IPS DF 4.7 (cell line): ENCODE data around the gene GPR137.
"Not testable (repeated sequence)": the region's sequence is repeated elsewhere in the genome, so short reads cannot be mapped to it uniquely, and the experiment has no call there.

ENCODE experiments used
- DNase-seq: peaks from one replicate; pipeline ENCODE4 v3.0.0-alpha.2; 2013; ENCODE audit warnings: low spot score; ENCODE audit errors: extremely low read depth

Gene GPR137, protein sequence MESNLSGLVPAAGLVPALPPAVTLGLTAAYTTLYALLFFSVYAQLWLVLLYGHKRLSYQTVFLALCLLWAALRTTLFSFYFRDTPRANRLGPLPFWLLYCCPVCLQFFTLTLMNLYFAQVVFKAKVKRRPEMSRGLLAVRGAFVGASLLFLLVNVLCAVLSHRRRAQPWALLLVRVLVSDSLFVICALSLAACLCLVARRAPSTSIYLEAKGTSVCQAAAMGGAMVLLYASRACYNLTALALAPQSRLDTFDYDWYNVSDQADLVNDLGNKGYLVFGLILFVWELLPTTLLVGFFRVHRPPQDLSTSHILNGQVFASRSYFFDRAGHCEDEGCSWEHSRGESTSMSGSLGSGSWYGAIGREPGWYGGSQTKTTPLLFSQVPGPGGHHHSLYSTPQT

DNA sequence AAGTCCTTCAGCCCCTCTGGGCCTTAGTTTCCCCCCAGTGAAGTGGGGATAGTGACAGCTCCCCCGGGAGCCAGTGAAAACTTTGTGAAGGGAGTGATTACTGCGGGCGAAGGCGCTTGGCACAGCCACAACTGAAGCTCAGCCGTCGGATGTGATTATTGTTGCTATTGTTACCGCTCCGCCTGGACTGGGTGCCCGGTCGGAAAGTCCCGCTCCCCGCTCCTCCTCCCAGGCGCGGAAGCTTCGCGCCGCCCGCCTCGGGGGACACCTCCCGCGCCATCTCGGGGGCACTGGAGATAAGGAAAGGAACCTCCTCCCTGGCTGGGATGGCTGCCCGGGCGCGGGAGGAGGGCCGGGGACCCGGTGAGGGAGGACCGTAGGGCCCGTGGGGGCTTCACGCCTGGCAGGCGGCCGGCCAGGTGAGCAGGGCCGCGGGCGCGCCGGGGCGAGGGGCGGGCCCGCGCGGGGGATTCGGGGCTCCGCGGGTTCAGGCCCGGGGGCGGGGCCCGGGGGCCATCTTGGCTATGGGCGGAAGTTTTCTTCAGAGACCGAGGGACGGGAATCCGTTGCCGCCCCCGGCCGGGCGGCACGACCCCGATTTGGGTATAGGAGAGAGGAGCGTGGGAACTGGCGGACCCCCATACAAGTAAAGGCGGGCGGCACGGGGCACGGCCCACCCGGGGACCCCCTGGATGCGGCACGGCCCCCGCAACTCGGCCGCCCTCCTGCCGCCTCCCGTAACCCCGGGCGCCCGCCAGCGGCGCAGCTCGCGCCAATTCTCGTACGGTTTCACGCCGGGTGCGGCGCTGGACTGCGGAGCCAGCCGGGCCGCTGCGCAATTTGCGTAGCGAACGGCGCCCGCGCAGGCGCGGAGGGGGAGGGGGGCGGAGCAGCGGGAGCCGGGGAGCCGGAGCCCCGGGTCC, at the start of gene GPR137:
GPR137 (plus strand) TSS at position 887 of the 923 bp plus-strand sequence. CDS start 677 bp downstream, outside the sequence.
- no peak for DNase-seq

DNA sequence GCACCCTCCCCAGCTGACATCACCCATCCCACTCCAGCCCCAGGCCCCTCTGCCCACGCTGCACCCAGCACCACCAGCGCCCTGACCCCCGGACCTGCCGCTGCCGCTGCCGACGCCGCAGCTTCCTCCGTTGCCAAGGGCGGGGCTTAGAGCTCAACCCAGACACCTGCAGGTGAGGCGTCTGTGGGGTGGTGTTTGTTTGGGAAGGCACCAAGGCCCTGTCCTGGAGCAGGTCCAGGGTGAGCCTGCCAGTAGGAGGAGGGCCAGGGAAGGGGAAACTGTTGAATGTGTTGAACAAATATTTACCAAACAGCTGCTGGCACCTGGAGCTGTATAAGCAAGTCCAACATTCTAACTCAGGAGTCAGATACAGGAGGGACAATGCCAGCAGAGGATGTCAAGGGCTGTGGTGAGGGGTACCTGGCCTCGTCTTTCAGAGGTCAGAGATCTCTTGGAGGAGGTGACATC, 48.1 kb upstream of the GPR137 start:
- DNase-seq, result no peak

DNA sequence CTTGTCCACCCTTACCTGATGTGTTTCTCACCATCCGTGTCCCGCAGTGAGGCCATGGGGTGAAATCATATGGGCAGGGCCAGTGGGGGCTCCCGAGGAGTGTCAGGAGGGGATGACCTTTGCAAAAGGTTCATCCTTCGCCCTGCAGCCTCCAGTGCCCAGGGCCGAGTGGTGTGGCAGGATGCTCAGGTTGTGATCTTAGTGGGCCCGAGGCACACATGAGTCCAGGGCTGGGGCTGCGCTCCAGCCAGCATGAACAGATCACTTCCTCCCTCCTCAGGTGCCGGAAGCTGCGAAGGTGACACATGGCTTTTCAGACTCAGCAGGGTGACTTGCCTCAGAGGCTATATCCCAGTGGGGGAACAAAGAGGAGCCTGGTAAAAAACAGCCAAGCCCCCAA, 47.6 kb upstream of the GPR137 start:
- DNase-seq, result no peak

DNA sequence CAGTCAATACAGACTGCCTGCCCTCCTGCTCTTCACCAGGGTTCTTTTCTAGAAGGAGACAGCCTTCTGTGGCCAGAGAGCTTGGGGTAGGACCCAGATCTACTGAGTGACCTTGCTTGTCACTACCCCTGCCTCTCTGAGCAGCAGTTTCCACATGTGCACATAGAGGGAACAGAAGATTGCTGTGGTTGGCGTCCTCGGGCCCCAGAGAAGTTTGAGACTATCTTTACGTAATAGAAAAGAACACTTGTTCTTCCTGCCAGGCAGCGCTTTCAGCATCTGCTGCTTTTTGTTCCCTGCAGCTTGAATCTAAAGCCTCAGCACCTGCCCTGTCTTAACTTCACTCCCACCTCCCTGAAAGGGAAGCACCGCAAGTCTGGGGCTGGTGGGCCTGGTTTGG, 46.6 kb upstream of the GPR137 start:
- no peak for DNase-seq

DNA sequence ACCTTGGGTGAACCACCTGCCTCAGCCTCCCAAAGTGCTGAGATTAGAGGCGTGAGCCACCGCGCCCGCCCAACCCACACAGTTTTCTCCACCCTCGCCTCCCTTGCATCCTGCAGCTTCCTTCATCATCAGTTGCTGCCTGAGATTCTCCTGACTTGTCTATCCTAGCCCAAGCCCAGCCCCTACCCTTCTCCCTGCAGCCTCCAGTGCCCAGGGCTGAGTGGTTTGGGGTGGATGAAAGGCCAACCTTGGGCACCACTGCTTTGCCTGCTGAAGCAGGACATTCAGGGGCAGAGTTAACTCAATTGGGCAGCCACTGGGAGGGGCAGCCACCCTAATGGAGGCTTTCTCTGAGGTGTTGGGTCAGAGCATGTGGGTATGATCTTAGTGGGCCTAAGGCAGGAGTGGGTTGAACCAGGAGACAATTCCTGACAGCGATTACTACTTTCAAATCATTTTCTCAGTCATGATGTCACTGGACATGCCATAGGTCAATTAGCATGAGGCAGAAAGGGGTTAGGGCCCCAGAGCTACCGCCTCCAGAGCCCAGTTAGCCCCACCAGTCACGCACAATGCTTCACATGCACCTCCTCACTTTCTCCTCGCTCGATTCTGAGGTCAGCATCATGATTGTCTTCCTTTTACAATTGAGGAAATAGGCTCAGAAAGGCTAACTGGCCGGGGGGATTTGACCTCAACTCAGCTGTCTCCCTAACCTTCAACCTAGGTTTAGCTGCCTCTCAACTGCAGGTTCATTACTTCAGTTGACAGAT, 45.8 kb upstream of the GPR137 start:
- no peak for DNase-seq

DNA sequence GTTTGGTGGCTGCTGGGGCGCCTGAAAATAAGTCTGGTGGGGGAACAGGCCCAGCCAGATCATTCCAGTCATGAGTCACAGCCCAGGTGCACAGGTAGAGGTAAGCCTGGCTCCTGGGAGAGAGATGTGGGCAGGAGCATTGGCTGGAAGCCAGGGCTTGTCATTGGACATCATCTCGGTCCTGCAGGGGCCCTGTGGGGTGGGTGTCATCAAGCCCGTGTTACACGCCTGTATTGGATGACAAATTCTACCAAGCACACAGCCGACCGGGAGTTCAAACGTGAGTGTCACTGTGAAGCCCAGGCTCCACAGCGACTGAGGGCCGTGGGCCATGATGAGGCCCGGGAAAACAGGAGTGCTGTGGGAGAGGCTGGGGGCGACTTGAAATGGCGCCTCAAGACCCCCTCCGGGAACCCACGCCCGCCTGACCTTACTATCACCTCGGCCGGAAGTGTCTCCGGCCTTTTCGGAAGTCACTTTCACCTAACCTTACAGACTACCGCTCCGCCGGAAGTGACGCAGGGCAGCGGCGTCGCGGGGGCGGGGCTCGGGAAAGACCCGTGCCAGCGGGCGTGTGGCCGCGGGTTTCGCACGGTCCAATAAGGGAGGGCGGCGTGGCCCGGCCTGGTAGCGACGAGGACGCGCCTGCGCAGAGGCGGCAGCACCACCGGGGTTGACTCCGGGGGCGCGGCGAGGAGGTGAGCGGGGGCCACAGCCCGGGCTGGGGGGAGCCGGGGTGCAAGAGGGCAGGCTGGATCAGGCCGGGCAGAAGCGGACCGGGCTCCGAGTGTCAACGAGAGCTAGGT, 45.0 kb upstream of the GPR137 start, which contains the start of gene FKBP2:
FKBP2 (plus strand) TSS at position 661 of the 806 bp plus-strand sequence. CDS start 1,293 bp downstream, outside the sequence.
- DNase-seq, result no peak

DNA sequence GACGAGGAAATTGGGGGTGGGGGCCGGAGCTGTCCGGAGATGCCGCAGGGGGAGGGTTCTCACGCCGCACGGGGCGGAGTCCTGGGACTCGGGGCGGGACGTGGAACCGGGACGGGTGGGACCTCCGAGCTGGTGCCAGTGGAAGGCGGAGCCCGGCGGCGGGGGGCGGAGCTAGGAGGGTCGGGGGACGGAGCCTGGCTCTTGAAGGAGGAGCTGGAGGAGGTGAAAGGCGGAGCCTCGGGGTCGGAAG, 44.5 kb upstream of the GPR137 start:
- no peak for DNase-seq

DNA sequence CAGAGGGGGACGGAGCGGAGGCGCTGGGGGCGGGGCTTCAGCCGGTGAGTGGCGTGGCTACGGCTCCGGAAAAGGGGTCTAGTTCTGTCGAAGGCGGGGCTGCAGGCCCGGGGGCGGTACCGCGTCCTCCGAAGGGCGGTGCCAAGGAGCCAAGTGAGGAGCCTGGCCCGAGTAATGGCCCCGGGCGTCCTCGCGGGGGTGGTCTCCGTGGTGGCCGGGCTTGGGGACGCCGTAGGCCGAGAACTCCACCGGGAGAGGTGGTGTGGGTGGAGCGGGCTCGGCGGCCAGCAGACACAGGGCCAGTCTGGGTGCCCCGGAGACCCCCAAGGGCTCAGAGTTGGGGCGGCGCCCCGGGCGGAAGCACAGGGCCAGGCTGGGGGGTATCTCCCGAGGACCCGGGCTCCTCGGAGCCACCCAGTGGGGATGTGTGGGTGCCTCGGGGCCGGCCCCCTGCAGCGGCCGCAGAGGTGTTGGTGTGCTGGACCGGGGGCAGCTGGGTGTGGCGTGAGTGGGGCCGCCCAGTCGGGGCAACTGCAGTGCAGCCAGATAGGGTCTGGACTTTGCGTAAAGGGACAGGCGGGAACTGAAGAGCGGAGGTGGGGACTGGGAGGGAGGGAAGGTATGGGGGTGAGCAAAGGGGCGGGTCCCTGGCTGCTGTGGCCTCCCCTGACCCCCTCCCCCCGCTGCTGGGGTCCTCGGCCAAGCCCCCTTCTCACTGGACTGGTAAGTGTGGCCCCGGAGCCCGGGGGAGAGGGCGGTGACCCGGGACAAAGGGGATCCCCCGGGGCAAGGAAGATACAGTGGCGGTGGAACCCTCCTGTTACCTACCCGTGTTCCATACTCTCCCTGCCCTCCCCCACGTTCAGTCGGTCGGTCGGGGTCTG, 43.9 kb upstream of the GPR137 start:
- DNase-seq, result no peak

DNA sequence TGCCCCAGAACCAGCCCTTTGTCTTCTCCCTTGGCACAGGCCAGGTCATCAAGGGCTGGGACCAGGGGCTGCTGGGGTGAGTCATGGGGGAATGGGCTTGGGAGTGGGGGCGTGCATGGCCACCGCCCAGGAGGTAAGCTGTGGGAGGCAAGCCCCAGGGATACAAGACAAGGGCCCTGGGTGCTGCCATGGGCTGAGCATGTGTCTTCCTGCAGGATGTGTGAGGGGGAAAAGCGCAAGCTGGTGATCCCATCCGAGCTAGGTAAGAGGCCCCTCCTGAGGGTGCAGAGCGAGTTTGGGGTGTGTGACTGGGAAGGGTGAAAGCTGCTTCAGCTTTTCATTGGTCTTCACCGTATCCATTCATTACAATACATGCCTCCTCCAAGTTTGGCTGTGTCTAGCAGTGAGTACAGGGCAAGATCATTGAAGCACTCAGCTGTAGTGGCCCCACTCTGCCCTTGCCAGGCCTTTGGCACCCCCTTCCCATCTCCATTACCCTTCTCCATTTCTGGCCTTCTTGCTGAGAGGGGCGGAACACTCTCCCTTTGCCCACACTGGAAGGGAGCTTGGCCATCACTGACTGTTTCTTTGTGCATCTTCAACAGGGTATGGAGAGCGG, 42.3 kb upstream of the GPR137 start:
- no peak for DNase-seq

DNA sequence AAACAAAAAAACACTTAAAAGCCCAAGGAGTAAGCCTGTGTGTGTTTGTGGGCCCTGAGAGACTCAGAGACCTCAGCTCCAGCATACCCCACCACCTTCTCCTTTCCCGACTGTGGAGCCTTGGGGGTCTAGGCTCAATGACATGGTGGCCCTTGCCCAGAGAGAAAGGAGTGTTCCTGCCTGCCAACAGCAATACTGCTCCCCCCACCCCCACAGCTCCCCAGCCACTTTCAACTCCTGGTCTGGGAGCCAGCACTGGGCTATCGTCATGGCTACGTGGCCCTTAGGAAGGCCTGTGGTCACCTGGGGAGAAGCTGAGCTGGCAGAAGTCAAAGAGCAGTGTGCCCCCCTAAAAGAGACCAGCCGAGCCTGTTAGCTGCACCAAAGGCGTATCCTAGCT, 41.5 kb upstream of the GPR137 start:
- no peak for DNase-seq

DNA sequence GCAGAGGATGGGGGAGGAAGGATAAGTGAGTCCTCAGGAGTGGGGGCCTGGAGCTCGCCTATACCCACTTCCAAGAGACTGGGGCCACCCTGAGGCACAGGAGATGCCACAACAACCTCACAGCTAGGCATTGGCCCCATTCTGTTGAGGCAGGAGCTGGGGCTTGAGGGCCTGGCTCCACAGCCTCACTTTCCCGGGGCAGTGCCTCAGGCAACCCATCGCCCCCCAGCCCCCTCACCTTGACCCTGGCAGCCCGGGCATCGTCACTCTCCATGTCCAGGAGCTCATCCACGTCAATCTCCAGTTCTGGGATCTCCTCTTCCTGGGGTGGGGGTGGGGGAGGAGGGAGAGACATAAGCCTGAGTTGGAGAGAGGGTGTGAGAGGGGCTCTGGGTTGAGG, 40.7 kb upstream of the GPR137 start:
- no peak for DNase-seq

DNA sequence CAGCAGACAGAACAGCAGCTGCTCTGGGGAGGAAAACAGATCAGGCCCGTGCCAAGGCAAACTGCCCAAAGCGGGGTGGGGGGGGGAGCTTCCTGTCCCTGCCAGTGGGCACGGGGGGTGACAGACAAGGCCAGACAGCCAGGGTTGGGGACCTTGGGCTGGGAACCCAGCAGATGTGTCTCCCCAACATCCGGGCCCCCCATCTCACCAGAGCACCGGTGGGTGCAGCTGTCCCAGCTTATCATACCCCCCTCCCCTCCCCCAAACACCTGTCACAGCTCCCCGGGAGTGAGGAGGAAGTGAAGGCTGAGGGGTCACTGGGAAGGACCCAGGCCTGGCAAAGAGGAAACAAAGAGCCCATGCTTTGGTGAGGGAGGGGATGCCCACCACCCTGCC, 40.2 kb upstream of the GPR137 start:
- DNase-seq, result no peak

DNA sequence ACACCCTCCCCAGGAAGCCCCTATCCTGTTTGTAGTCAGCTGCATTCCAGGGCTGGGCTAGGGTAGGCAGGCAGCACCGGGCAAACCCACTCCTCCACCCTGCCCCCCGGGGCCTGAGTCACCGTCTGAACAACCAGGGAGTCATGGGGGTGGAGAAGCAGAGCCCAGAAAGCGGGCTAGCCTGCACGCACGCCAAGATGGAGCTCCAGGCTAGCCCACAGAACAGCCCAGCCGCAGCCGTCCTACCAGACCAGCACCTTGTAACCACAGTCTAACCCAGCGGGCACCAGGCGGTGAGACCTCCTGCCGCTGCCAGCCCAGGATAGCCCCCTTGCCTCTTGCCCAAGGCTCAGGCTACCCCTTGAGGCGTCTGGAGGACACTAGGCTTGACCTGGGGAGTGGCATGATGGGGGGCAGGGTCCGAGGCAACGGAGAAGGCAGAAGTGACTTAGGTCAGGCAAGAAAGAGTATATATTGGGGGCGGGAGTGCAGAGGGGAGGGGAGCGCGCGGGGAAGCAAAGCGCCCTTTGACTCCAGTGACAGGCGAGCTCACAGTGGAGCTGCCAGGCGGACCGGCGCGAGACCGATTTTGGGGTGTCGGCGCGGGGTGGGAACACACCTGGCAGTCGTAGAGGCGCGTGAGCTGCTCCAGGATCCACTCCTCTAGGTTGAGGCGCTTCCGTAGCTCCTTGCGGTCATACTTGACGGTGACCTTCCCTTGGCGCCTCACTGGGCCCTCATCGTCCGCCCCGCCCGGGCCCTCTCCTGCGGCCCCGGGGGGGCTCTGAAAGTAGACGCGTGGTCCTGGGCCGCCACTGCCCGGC, 39.6 kb upstream of the GPR137 start:
- no peak for DNase-seq

DNA sequence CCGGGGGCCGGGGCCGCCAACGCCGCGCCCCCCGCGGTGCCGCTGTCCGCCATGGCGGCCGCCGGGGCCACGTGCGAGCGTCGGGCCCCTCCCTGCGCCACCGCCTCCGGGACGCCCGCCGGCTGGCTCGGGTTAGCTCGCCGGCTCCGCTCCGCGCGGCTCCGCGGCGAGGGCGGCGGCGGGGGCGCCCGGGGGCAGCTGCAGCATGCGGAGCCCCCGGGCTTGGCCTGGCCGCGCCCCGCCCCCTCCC, 39.1 kb upstream of the GPR137 start:
- DNase-seq, result not testable (repeated sequence)

DNA sequence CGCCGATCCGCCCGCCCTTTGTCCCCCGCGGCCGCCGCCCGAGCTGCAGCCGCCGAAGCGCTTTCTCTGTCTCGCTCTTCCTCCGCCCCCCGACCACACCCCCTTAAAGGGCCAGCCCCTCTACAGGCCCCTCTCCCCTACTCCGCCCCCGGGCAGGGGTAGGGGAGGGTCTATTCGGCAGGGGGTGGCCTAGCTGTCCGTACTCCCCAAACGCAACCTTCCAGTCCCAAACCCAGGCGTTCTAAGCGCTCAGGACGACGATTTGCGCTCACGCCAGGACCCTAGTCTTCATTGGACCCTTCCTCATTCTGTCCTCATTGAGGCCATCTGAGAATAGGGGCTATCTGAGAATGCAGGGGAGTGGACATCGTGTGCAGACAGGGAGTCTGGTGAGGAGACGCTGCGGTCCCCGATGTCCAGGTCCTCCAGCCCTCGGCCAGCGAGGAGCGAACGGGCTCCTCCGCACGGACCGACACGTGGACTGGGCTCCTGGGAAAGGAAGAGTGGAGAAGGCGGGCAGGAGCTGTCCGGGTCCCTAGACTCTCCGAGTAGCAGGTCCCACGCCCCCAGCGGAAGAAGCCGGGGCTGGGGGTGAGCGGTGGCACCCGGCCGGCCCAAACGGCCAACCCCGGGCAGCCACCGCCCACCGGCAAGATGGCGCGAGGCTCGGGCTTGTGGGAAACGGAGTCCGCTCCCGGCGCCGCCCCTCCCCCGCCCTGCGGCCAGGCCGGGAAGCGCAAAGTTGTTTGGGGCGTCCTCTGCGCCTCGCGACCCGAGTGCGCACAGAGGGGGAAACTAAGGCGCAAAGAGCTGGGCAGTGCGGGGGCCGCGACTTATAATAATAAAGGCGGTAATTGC, 38.5 kb upstream of the GPR137 start, which contains the start of gene PPP1R14B:
PPP1R14B (minus strand) TSS at position 73 of the 858 bp plus-strand sequence. CDS start 270 bp downstream, outside the sequence.
- no peak for DNase-seq

DNA sequence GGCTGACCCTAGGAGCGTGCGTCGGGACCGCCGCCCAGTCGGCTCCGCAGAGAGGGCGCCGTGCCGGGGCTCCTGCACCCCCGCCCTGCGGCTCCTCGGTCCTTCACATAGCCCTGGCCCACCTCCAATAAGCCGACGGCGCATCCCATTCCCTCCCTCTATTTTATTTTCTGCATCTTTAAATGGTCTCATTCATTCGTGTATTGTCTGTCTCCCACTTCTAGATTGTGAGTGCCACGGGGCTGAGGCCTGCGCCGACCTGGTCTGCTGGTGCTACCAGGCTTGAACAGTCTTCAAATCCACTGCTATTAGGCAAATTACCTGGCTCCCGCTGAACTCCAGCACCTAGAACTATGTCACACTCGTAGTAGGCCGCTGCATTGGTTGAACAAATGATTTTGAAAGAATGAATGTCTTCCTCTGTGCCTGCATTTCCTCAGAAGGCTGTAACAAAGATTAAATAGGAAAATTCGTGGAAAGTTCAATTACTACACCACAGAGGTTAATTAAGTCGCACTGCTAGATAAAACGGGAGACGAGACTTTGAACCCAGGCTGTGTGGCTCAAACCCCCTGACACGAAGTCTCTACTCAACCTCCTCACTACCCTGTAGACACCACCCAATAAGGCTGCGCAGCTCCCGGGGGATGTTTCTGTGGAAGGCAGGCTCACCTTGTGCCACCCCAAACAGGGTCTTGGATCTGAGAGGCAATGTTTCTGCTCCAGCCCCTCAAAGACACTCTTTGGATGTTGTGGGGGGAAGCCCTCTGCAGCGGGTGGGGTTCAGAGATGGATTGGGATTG, 37.7 kb upstream of the GPR137 start:
- DNase-seq, result no peak

DNA sequence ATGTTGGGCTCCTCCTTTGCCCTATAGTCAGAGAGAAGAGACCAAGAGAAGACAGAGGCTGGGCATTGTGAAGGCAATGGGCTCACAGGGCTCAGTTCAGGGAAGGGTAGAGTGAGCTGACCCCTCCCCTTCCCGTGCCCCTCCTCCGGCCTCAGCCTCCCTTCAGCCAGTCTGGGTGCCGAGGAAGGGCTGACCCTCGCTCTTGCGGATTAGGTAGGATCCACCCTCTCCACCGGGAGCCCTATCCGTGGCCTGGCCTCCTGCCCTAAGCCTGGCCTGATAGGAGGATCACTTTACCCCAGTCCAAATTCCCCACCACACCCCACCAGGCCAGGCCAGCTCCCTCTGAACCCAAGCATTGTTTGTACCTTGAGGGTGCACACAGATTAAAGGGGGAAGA, 37.1 kb upstream of the GPR137 start:
- no peak for DNase-seq
